HCT116 (cell line): ENCODE results near the gene GJB4. TPM values are rescaled to one million over a fixed set of nuclear protein-coding genes. Genes with fewer than 3 reads are reported as not detected.

Experiments
- ATAC-seq: fragments of 200-7000 bp; cut with Tn5 transposase; 2 replicates; pipeline ENCODE4 v1.9.1; 2020; ENCODE audit warnings: mild to moderate bottlenecking, moderate library complexity
- BruUV-seq: library from RNA; stranded (reverse); fragments of 400-500 nt; replicated peaks from 2 replicates; lab custom pipeline; 2021; lab: Mats Ljungman, UMichigan
- CTCF ChIA-PET: fragments of 300-600 bp; sonication (Branson Sonifier 250); formaldehyde crosslinking; loops from one replicate; lab custom pipeline; 2021; ENCODE audit warnings: antibody characterized with exemption; lab: Charles Lee
- POLR2A ChIA-PET: fragments of 300-600, 350-600 bp; sonication (Branson Sonifier 250); formaldehyde crosslinking; loops from one replicate; lab custom pipeline; 2021; ENCODE audit warnings: antibody characterized with exemption; lab: Charles Lee
- RAD21 ChIA-PET, 2 experiments: fragments of 300-600 bp; sonication (Branson Sonifier 250); formaldehyde crosslinking; loops; one replicate each; lab custom pipeline; 2023; ENCODE audit warnings: low total read pairs in 2 of 2; ENCODE audit not compliant: uncharacterized antibody in 2 of 2, unreplicated experiment in 2 of 2, low non-redundant PET in 1 of 2; lab: Charles Lee
- DNase-seq: peaks from one replicate; pipeline ENCODE4 v3.0.0-alpha.2; 2010; ENCODE audit warnings: low read depth, low spot score
- H2AFZ ChIP-seq: fragments of 200-600 bp; shearing (Covaris generic), sonication (generic); 2 replicates; pipeline ENCODE4 v1.6.1; 2017; ENCODE audit warnings: low read depth, mixed run types, mixed read lengths, antibody characterized with exemption, low read length; ENCODE audit not compliant: poor library complexity, severe bottlenecking
- H3K27ac ChIP-seq: 2 replicates; pipeline ENCODE4 v1.5.1; 2012; ENCODE audit warnings: low read depth, low read length
- H3K27me3 ChIP-seq: fragments of 200-600 bp; sonication (generic); 2 replicates; pipeline ENCODE4 v1.6.1; 2016; ENCODE audit warnings: mixed run types, low read length, mixed read lengths; ENCODE audit not compliant: insufficient read depth
- H3K36me3 ChIP-seq, 2 experiments: fragments of 200-500 bp in 1 of 2; fragments of 200-600 bp in 1 of 2; sonication (Bioruptor generic) in 1 of 2; sonication (generic) in 1 of 2; 2 replicates each; pipeline versions ENCODE4 v1.5.1 to v1.6.1; 2014 to 2016; ENCODE audit warnings: low read length in 2 of 2, inconsistent platforms in 1 of 2, mixed read lengths in 1 of 2, mixed run types in 1 of 2; ENCODE audit not compliant: insufficient read depth in 2 of 2, control insufficient read depth in 1 of 2
- H3K4me1 ChIP-seq, 2 experiments: fragments of 200-600 bp in 1 of 2; sonication (generic) in 1 of 2; 2 replicates each; pipeline versions ENCODE4 v1.5.1 to v1.6.1; 2012 to 2017; ENCODE audit warnings: low read length in 2 of 2, inconsistent platforms in 1 of 2, mild to moderate bottlenecking in 1 of 2, mixed read lengths in 1 of 2, mixed run types in 1 of 2, moderate library complexity in 1 of 2; ENCODE audit not compliant: insufficient read depth in 2 of 2, control insufficient read depth in 1 of 2
- H3K4me2 ChIP-seq: fragments of 200-600 bp; sonication (generic); 2 replicates; pipeline ENCODE4 v1.6.1; 2017; ENCODE audit warnings: mixed run types, low read length, mixed read lengths
- H3K4me3 ChIP-seq, 2 experiments: fragments of 200-600 bp in 1 of 2; sonication (generic) in 1 of 2; replicated peaks in 1 of 2; 2 replicates each; pipeline ENCODE4 v1.5.1; 2011 to 2016; ENCODE audit warnings: low read length in 2 of 2, control low read depth in 1 of 2, low read depth in 1 of 2, mild to moderate bottlenecking in 1 of 2, mixed read lengths in 1 of 2, mixed run types in 1 of 2
- H3K79me2 ChIP-seq: fragments of 200-600 bp; sonication (generic); 2 replicates; pipeline ENCODE4 v1.6.1; 2017; ENCODE audit warnings: mild to moderate bottlenecking, mixed run types, low read length, moderate library complexity, mixed read lengths; ENCODE audit not compliant: insufficient read depth
- H3K9ac ChIP-seq: fragments of 200-600 bp; sonication (generic); 2 replicates; pipeline ENCODE4 v1.6.1; 2016; ENCODE audit warnings: low read length, mixed read lengths
- H3K9me2 ChIP-seq: fragments of 200-600 bp; sonication (generic), shearing (Covaris generic); 2 replicates; pipeline ENCODE4 v1.6.1; 2017; ENCODE audit warnings: mixed run types, mild to moderate bottlenecking, moderate library complexity; ENCODE audit not compliant: insufficient read depth
- H3K9me3 ChIP-seq, 2 experiments: fragments of 200-500 bp in 1 of 2; fragments of 200-600 bp in 1 of 2; sonication (Bioruptor generic) in 1 of 2; sonication (generic) in 1 of 2; 2 replicates each; pipeline ENCODE4 v1.6.1; 2014 to 2017; ENCODE audit warnings: low read length in 2 of 2, mixed read lengths in 2 of 2, inconsistent platforms in 1 of 2, low read depth in 1 of 2, mild to moderate bottlenecking in 1 of 2, mixed run types in 1 of 2, moderate library complexity in 1 of 2; ENCODE audit not compliant: control insufficient read depth in 1 of 2, insufficient read depth in 1 of 2
- H4K20me1 ChIP-seq: fragments of 200-600 bp; sonication (generic), shearing (Covaris generic); 2 replicates; pipeline ENCODE4 v1.6.1; 2017; ENCODE audit warnings: mixed run types, mild to moderate bottlenecking, moderate library complexity; ENCODE audit not compliant: insufficient read depth
- FOSL1 ChIP-seq: IDR thresholded peaks from 2 replicates; pipeline ENCODE4 v1.6.1; 2012; ENCODE audit warnings: low read depth
- JUND ChIP-seq: IDR thresholded peaks from 2 replicates; pipeline ENCODE4 v1.6.1; 2012
- RAD21 ChIP-seq: IDR thresholded peaks from 2 replicates; pipeline ENCODE4 v1.6.1; 2012; ENCODE audit warnings: low read depth, mild to moderate bottlenecking
- SIN3A ChIP-seq: IDR thresholded peaks from 2 replicates; pipeline ENCODE4 v1.6.1; 2012; ENCODE audit warnings: low read depth
- intact Hi-C: fragments of 100-400 bp; cut with micrococcal nuclease; formaldehyde crosslinking; loops from 2 replicates; pipeline ENCODE4 v1.10.0; 2022
- total RNA-seq: library from RNA; stranded (reverse); gene quantifications from one replicate; pipeline ENCODE4 v1.2.1, GENCODE V29; 2021; ENCODE audit not compliant: unreplicated experiment
- TF ChIP-seq, protein P1 (sequence below), 3 experiments: fragments of 200-600 bp in 1 of 3; sonication (generic) in 1 of 3; IDR thresholded peaks in 2 of 3; conservative IDR thresholded peaks in 1 of 3; 2 replicates each; pipeline ENCODE4 v1.5.1; 2012 to 2017; ENCODE audit warnings: low read depth in 2 of 3, low read length in 2 of 3, antibody characterized with exemption in 1 of 3, borderline replicate concordance in 1 of 3, control low read depth in 1 of 3, mild to moderate bottlenecking in 1 of 3, mixed read lengths in 1 of 3, mixed run types in 1 of 3, moderate library complexity in 1 of 3; ENCODE audit not compliant: insufficient read depth in 1 of 3
- TF ChIP-seq, protein P2 (sequence below): IDR thresholded peaks from 2 replicates; pipeline ENCODE4 v1.6.1; 2012; ENCODE audit warnings: low read depth

The GJB4 gene
- total RNA-seq, 1 experiment from 2014 or later, result 2.0 TPM

DNA sequence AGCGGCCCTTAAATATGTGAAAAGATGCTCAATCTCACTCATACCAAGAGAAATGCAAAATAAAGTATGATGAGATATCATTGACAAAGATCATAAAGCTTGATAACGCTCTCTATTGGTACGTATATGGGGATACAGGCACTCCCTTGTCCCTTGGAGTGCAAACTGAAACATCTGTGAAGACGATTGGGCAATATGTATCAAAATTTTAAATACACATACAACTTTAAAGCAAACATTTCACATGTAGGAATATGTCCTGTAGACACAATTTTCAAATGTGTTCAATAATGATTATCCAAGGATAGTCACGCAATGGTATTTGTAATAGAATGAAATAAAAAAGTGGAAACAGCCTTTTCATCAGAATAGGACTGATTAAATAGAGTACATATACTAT, 19.5 kb downstream of the GJB4 start:
- H3K27ac ChIP-seq, result peak overlapping the region; percentile 98; the same call in 1 of the 2 replicates
- POLR2A ChIA-PET, result interaction anchor here (0.8 to 1.5 kb wide), 5 partner anchors 14 to 81 kb away, joined by 3 to 5 read pairs (median 4); partner anchors contain the start of genes GJB4, GJB5 and SMIM12

More for the DNA sequence above, 19.5 kb downstream of the GJB4 start:
- Histone ChIP-seq H3K4me1 (peaks cover 36 to 59% of the 10 kb centered on the region in 2 experiments), H4K20me1 (no peaks in the 10 kb centered on the region), H2AFZ (peak overlapping the region; percentile 14), H3K4me3 (no peak overlapping the region), H3K27me3 (no peaks in the 10 kb centered on the region), H3K9ac (peak overlapping the region; percentile 83), H3K79me2 (peaks cover 35% of the 10 kb centered on the region), H3K9me3 (no peaks in the 10 kb centered on the region), H3K4me2 (peak overlapping the region; percentile 86), H3K9me2 (no peaks in the 10 kb centered on the region), H3K36me3 (no peaks in the 10 kb centered on the region)
- DNase-seq (no peak), ATAC-seq (no peak)
- ChIA-PET CTCF (interaction anchor here (0.9 to 1.2 kb wide), 3 partner anchors 36 to 81 kb away, joined by 3 to 4 read pairs (median 4); partner anchors contain the start of gene SMIM12), RAD21 (no interaction called here)
- TF ChIP-seq SIN3A (no peak), FOSL1 (no peak), RAD21 (no peak), JUND (no peak)
- TF ChIP-seq, protein P1, sequence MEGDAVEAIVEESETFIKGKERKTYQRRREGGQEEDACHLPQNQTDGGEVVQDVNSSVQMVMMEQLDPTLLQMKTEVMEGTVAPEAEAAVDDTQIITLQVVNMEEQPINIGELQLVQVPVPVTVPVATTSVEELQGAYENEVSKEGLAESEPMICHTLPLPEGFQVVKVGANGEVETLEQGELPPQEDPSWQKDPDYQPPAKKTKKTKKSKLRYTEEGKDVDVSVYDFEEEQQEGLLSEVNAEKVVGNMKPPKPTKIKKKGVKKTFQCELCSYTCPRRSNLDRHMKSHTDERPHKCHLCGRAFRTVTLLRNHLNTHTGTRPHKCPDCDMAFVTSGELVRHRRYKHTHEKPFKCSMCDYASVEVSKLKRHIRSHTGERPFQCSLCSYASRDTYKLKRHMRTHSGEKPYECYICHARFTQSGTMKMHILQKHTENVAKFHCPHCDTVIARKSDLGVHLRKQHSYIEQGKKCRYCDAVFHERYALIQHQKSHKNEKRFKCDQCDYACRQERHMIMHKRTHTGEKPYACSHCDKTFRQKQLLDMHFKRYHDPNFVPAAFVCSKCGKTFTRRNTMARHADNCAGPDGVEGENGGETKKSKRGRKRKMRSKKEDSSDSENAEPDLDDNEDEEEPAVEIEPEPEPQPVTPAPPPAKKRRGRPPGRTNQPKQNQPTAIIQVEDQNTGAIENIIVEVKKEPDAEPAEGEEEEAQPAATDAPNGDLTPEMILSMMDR (IDR thresholded peaks at IDR 0.05 in 2 of 3, conservative IDR thresholded peaks at IDR 0.05 in 1 of 3; ENCODE audit: borderline replicate concordance in 1 of 3, insufficient read depth in 1 of 3, low read depth in 2 of 3, low read length in 2 of 3), result no peak
- TF ChIP-seq, protein P2, sequence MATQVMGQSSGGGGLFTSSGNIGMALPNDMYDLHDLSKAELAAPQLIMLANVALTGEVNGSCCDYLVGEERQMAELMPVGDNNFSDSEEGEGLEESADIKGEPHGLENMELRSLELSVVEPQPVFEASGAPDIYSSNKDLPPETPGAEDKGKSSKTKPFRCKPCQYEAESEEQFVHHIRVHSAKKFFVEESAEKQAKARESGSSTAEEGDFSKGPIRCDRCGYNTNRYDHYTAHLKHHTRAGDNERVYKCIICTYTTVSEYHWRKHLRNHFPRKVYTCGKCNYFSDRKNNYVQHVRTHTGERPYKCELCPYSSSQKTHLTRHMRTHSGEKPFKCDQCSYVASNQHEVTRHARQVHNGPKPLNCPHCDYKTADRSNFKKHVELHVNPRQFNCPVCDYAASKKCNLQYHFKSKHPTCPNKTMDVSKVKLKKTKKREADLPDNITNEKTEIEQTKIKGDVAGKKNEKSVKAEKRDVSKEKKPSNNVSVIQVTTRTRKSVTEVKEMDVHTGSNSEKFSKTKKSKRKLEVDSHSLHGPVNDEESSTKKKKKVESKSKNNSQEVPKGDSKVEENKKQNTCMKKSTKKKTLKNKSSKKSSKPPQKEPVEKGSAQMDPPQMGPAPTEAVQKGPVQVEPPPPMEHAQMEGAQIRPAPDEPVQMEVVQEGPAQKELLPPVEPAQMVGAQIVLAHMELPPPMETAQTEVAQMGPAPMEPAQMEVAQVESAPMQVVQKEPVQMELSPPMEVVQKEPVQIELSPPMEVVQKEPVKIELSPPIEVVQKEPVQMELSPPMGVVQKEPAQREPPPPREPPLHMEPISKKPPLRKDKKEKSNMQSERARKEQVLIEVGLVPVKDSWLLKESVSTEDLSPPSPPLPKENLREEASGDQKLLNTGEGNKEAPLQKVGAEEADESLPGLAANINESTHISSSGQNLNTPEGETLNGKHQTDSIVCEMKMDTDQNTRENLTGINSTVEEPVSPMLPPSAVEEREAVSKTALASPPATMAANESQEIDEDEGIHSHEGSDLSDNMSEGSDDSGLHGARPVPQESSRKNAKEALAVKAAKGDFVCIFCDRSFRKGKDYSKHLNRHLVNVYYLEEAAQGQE, result no peak
- BruUV-seq, result no TSS peak
- intact Hi-C loops, result loop anchor here (2.0 kb wide), 1 partner anchor 16 kb away; no protein-coding TSS in a partner anchor
